PC-3 (cell line): ENCODE results near the gene SLC35A5. TPM values are rescaled to one million over a fixed set of nuclear protein-coding genes. Genes with fewer than 3 reads are reported as not detected.
"Not testable (repeated sequence)": the region's sequence is repeated elsewhere in the genome, so short reads cannot be mapped to it uniquely, and the experiment has no call there.

Experiments
- ATAC-seq: fragments of 200-7000 bp; cut with Tn5 transposase; 2 replicates; pipeline ENCODE4 v1.9.1; 2020; ENCODE audit warnings: mild to moderate bottlenecking, moderate library complexity
- BruUV-seq: library from RNA; stranded (reverse); fragments of 400-500 nt; replicated peaks from 2 replicates; lab custom pipeline; 2021; lab: Mats Ljungman, UMichigan
- CTCF ChIA-PET: fragments of 300-600 bp; sonication (Branson Sonifier 250); formaldehyde crosslinking; loops from one replicate; lab custom pipeline; 2022; ENCODE audit warnings: antibody characterized with exemption; lab: Charles Lee
- POLR2A ChIA-PET: fragments of 300-600 bp; sonication (Branson Sonifier 250); formaldehyde crosslinking; loops from one replicate; lab custom pipeline; 2022; ENCODE audit warnings: antibody characterized with exemption; ENCODE audit not compliant: unreplicated experiment; lab: Charles Lee
- DNase-seq: peaks from one replicate; pipeline ENCODE4 v3.0.0-alpha.2; 2015
- H2AFZ ChIP-seq: fragments of 300-600 bp; sonication (generic); 2 replicates; pipeline ENCODE4 v1.6.0; 2016; ENCODE audit warnings: antibody characterized with exemption, low read length
- H3F3A ChIP-seq: fragments of 300-600 bp; sonication (generic); one replicate; pipeline ENCODE4 v1.6.0; 2017; ENCODE audit warnings: antibody characterized with exemption, low read length, control low read depth, mild to moderate bottlenecking; ENCODE audit not compliant: unreplicated experiment
- H3K27ac ChIP-seq: fragments of 300-600 bp; sonication (generic); 2 replicates; pipeline ENCODE4 v1.5.1; 2016; ENCODE audit warnings: mild to moderate bottlenecking, low read length
- H3K27me3 ChIP-seq: fragments of 300-600 bp; sonication (generic); 2 replicates; pipeline ENCODE4 v1.6.1; 2016; ENCODE audit warnings: low read length, mixed read lengths
- H3K36me3 ChIP-seq: fragments of 300-600 bp; sonication (generic); 2 replicates; pipeline ENCODE4 v1.6.1; 2016; ENCODE audit warnings: low read depth, mixed run types, low read length, mixed read lengths
- H3K4me1 ChIP-seq: fragments of 300-600 bp; sonication (generic); 2 replicates; pipeline ENCODE4 v1.5.1; 2016; ENCODE audit warnings: low read length; ENCODE audit not compliant: insufficient read depth
- H3K4me2 ChIP-seq: fragments of 300-600 bp; sonication (generic); 2 replicates; pipeline ENCODE4 v1.6.0; 2016; ENCODE audit warnings: low read length
- H3K4me3 ChIP-seq: fragments of 300-600 bp; sonication (generic); 2 replicates; pipeline ENCODE4 v1.5.1; 2016; ENCODE audit warnings: mild to moderate bottlenecking, low read length, mixed read lengths
- H3K79me2 ChIP-seq: fragments of 300-600 bp; sonication (generic); 2 replicates; pipeline ENCODE4 v1.6.1; 2017; ENCODE audit warnings: low read length, mixed read lengths
- H3K9ac ChIP-seq: fragments of 300-600 bp; sonication (generic); 2 replicates; pipeline ENCODE4 v1.6.0; 2016; ENCODE audit warnings: mild to moderate bottlenecking, low read length
- H3K9me2 ChIP-seq: fragments of 300-600 bp; sonication (generic); replicated peaks from 2 replicates; pipeline ENCODE4 v1.6.1; 2016; ENCODE audit warnings: mixed run types, low read length, mixed read lengths
- H3K9me3 ChIP-seq: fragments of 300-600 bp; sonication (generic); 2 replicates; pipeline ENCODE4 v1.6.1; 2016; ENCODE audit warnings: low read length, mixed read lengths
- H4K20me1 ChIP-seq: fragments of 300-600 bp; sonication (generic); 2 replicates; pipeline ENCODE4 v1.6.1; 2016; ENCODE audit warnings: low read length, mixed read lengths
- CTCF ChIP-seq: fragments of 300-600 bp; sonication (generic); conservative IDR thresholded peaks from 2 replicates; pipeline ENCODE4 v1.5.1; 2017; ENCODE audit warnings: antibody characterized with exemption, low read depth, mild to moderate bottlenecking, low read length
- EZH2 ChIP-seq: fragments of 300-600 bp; sonication (generic); IDR thresholded peaks from one replicate; pipeline ENCODE4 v1.6.1; 2017; ENCODE audit warnings: antibody characterized with exemption, mild to moderate bottlenecking, low read length; ENCODE audit not compliant: unreplicated experiment
- EZH2phosphoT487 ChIP-seq: fragments of 300-600 bp; sonication (generic); IDR thresholded peaks from 2 replicates; pipeline ENCODE4 v1.6.1; 2018; ENCODE audit warnings: mild to moderate bottlenecking, antibody characterized with exemption, low read length, borderline replicate concordance
- intact Hi-C: fragments of 100-400 bp; cut with micrococcal nuclease; formaldehyde crosslinking; loops from 2 replicates; pipeline ENCODE4 v1.9.0; 2023
- total RNA-seq: library from RNA; depleted of rRNA; stranded (reverse); fragments of >200 nt; gene quantifications from 2 replicates; pipeline ENCODE4 v1.2.3, GENCODE V29; 2014

The SLC35A5 gene
- total RNA-seq, 1 experiment from 2014 or later: 17.7 TPM

DNA sequence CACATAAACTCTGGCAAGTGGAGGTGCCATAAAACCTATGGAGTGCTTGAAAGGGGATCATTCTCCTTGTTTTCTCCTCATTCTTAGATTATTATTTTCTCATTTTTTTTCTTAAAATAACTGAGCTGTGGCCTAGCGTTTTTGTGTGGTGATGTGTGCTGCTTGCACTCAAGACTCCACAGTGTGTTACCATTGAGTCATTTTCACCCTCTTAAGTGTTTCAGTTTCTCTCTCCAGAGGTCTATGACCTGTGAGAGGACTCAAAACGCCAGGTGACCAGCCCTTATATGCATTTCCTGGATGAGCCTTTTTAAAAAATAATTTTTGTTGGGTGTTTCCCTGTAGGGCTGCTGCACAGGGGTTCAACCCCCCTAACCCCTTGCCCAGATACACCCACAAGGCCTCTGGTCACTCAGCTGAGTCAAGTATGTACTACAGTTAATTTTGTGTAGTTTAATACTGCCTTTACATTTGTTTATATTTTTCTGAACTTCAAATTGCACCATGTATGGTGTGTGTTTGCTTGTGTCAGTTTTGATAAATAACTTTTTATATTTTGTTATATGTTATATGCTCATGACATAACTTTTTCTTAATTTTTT is 47.2 kb upstream of the SLC35A5 start:
- ATAC-seq (no peak), DNase-seq (no peak)
- intact Hi-C loops: no loop called here
- Histone ChIP-seq H3K9me3 (0 out of 2 replicates have a peak, but pooled peaks cover 6% of the 10 kb centered on the region), H2AFZ (no peak overlapping the region), H4K20me1 (no peaks in the 10 kb centered on the region), H3K4me1 (no peaks in the 10 kb centered on the region), H3K4me3 (no peak overlapping the region), H3K4me2 (no peak overlapping the region), H3K27ac (no peak overlapping the region), H3F3A (no peaks in the 10 kb centered on the region), H3K79me2 (no peaks in the 10 kb centered on the region), H3K27me3 (no peaks in the 10 kb centered on the region), H3K9ac (no peak overlapping the region), H3K36me3 (no peaks in the 10 kb centered on the region), H3K9me2 (no peaks in the 10 kb centered on the region)
- POLR2A ChIA-PET: no interaction called here
- BruUV-seq: no TSS peak
- CTCF ChIA-PET: no interaction called here
- no peak for TF ChIP-seq EZH2
- no peak for TF ChIP-seq EZH2phosphoT487
- no peak for TF ChIP-seq CTCF

DNA sequence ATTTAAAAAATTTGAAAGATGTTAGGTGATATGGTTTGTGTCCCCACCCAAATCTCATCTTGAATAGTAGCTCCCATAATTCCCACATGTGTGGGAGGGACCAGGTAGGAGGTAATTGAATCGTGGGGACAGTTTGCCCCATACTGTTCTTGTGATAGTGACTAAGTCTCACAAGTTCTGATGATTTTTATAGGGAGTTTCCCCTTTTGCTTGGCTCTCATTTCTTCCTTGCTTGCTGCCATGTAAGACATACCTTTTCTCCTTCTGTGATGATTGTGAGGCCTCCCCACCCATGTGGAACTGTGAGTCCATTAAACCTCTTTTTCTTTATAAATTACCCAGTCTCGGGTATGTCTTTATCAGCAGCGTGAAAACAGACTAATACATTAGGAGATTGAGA is 42.9 kb upstream of the SLC35A5 start:
- H4K20me1 ChIP-seq, H3K79me2 ChIP-seq, CTCF ChIA-PET, DNase-seq, BruUV-seq, H3F3A ChIP-seq, H3K36me3 ChIP-seq, H3K27ac ChIP-seq, H3K9me3 ChIP-seq, H3K9me2 ChIP-seq, H3K9ac ChIP-seq, H3K4me2 ChIP-seq, H3K4me3 ChIP-seq, ATAC-seq, H3K4me1 ChIP-seq, H3K27me3 ChIP-seq, H2AFZ ChIP-seq, POLR2A ChIA-PET: not testable (repeated sequence)
- intact Hi-C loops: loop anchor here (1.0 kb wide), 3 partner anchors 192 to 382 kb away; no protein-coding TSS in a partner anchor

- Histone ChIP-seq H3K9ac (no peak overlapping the region), H3K27me3 (no peaks in the 10 kb centered on the region), H3K79me2 (no peaks in the 10 kb centered on the region), H2AFZ (no peak overlapping the region), H3K4me1 (no peaks in the 10 kb centered on the region), H3K9me3 (no peaks in the 10 kb centered on the region), H3K4me3 (no peak overlapping the region), H3K4me2 (no peak overlapping the region), H4K20me1 (no peaks in the 10 kb centered on the region), H3F3A (no peaks in the 10 kb centered on the region), H3K36me3 (no peaks in the 10 kb centered on the region), H3K27ac (no peak overlapping the region), H3K9me2 (no peaks in the 10 kb centered on the region)
- ATAC-seq: peak; percentile 99
- intact Hi-C loops: loop anchor here (1.0 kb wide), 3 partner anchors 192 to 382 kb away; no protein-coding TSS in a partner anchor
- BruUV-seq: no TSS peak
- TF ChIP-seq CTCF: peak; percentile 84
- TF ChIP-seq EZH2phosphoT487: no peak
- ChIA-PET CTCF (interaction anchor here (0.6 to 1.3 kb wide), 3 partner anchors 226 to 408 kb away, joined by 3 to 4 read pairs (median 4); no protein-coding TSS in a partner anchor), POLR2A (no interaction called here)
- DNase-seq: peak; percentile 82
These were observed 42.3 kb upstream of the SLC35A5 start for GRCh38 chr3:112519424-112520001.

DNA sequence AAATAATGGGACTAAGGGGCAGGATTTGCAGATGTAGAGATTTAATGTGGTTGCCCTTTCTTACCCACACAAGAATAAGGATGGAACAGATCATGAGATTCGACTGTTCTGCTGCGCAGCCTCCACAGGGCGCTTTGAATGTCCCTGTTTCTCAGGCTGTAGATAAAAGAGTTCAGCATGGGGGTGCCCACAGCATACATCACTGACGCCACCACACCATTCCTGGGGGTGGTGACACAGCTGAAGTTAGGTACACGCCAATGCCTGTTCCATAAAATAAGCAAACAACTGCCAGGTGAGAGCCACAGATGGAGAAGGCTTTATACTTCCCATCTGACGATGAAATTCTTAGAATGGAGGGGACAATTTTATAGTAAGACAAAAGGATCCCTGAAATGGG is 37.7 kb upstream of the SLC35A5 start:
- H3K27me3 ChIP-seq, H3K9ac ChIP-seq, BruUV-seq, H3K27ac ChIP-seq, H3K4me2 ChIP-seq, H3F3A ChIP-seq, ATAC-seq, POLR2A ChIA-PET, CTCF ChIA-PET, H3K4me3 ChIP-seq, intact Hi-C loops, H3K9me2 ChIP-seq, H3K9me3 ChIP-seq, H3K79me2 ChIP-seq, H3K4me1 ChIP-seq, H4K20me1 ChIP-seq, DNase-seq, H2AFZ ChIP-seq: not testable (repeated sequence)
- H3K36me3 ChIP-seq: peaks cover 12% of the 10 kb centered on the region; the same call in 1 of the 2 replicates
